ENCODE results near the gene S100A10. TPM values are rescaled to one million over a fixed set of nuclear protein-coding genes. Genes with fewer than 3 reads are reported as not detected.

S100A10 gene, protein sequence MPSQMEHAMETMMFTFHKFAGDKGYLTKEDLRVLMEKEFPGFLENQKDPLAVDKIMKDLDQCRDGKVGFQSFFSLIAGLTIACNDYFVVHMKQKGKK
- 2,300 to 2,794 TPM (median 2,546 TPM) in 5 replicates for total RNA-seq (2022; extraction: Qiagen RNA extraction; ENCODE audit: low read depth)

GRCh38 chr1:151993734-151994496 is at the start of gene S100A10:
TSS of gene S100A10 (minus strand) at chr1:151993859. CDS start at chr1:151986230, 7,629 bp downstream.

DNA sequence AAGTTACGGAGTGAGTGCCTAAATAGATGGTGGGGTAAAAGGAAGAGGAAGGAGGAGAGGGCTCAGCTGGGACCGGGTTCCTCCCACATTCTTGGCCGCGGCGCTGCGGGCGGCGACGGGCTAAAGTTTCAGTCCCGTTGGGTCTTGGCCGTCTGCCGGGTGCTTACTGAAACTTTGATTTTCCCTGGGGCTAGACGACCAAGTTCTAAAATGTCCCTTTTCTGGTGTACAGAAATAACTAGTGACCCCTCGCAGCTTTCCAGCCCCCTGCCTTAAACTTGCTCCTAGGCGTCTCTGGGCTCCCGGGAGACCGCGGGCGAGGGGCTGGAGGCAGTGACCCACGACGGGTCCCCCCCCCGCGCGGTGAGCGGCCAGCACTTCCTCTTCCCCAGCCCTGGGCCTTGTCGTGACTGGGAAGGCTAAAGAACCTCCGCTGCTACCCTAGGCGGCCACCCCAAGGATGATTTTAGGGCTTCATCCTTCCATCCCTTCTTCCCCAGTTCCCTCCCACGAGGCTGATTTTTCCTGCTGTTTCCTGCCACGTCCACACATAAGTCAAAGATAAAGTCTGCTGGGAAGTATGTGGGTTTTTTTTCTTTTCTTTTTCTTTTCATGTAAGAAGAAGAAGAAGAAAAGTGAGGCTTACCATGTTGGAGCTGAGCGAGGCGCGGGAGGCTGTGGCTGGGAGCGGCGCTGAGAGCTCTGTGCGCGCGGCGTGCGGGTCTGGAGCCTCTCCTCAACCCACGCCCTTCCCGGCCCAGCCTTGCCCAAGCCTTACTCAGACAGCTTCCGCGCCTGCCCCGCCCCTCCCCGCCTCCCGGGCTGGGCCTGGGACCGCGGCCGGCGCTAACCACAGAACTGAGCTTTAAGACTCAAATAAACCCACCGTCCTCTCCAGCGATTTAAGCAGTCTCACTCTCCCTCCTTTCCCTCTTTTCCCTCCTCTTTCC is 42.9 kb upstream of the S100A10 start, which contains the start of gene S100A11:
TSS of gene S100A11 (minus strand) at position 738 of the 950 bp plus-strand sequence. CDS start at position 649, 89 bp downstream.

Other genes starting within 250 kb of the S100A10 start
- 79.8 to 98.7 TPM (median 85.9 TPM) in 5 replicates for gene MRPL9, start 230.4 kb downstream of the S100A10 start, total RNA-seq (2022; extraction: Qiagen RNA extraction; ENCODE audit: low read depth)
- gene TDRKH, start 203.4 kb downstream of the S100A10 start, total RNA-seq (2022; extraction: Qiagen RNA extraction; ENCODE audit: low read depth), result 4.6 to 6.3 TPM (median 5.8 TPM) in 5 replicates
- gene LINGO4, start 188.4 kb downstream of the S100A10 start, total RNA-seq (2022; extraction: Qiagen RNA extraction; ENCODE audit: low read depth), result not detected in 5 replicates
- 0.03 to 0.08 TPM (median 0.06 TPM) in 3 of 5 replicates, not detected in the others for gene RORC, start 162.1 kb downstream of the S100A10 start, total RNA-seq (2022; extraction: Qiagen RNA extraction; ENCODE audit: low read depth)
- gene C2CD4D, start 154.0 kb downstream of the S100A10 start, total RNA-seq (2022; extraction: Qiagen RNA extraction; ENCODE audit: low read depth), result 0.07 TPM in 1 of 5 replicates, not detected in the others
- gene THEM5, start 140.1 kb downstream of the S100A10 start, total RNA-seq (2022; extraction: Qiagen RNA extraction; ENCODE audit: low read depth), result not detected in 5 replicates
- gene THEM4, start 84.3 kb downstream of the S100A10 start, total RNA-seq (2022; extraction: Qiagen RNA extraction; ENCODE audit: low read depth), result 13.9 to 14.4 TPM (median 14.3 TPM) in 5 replicates
- 1,851 to 2,064 TPM (median 1,907 TPM) in 5 replicates for gene S100A11, start 43.1 kb upstream of the S100A10 start, total RNA-seq (2022; extraction: Qiagen RNA extraction; ENCODE audit: low read depth)
- 0.03 TPM in 1 of 5 replicates, not detected in the others for gene TCHHL1, start 95.2 kb upstream of the S100A10 start, total RNA-seq (2022; extraction: Qiagen RNA extraction; ENCODE audit: low read depth)
- gene TCHH, start 121.6 kb upstream of the S100A10 start, total RNA-seq (2022; extraction: Qiagen RNA extraction; ENCODE audit: low read depth), result 0.26 to 0.34 TPM (median 0.28 TPM) in 5 replicates
- gene RPTN, start 165.4 kb upstream of the S100A10 start, total RNA-seq (2022; extraction: Qiagen RNA extraction; ENCODE audit: low read depth), result not detected in 5 replicates
- gene HRNR, start 230.3 kb upstream of the S100A10 start, total RNA-seq (2022; extraction: Qiagen RNA extraction; ENCODE audit: low read depth), result 0.01 TPM in 1 of 5 replicates, not detected in the others

Data from A549 treated with GW870086 at 1 μM for 4 hours (cell line).